Esophagus squamous epithelium (tissue), 5 donors: ENCODE results near the gene SPSB1. TPM values are rescaled to one million over a fixed set of nuclear protein-coding genes. Genes with fewer than 3 reads are reported as not detected.

ENCODE experiments used
- DNase-seq: peaks from one replicate; lab custom pipeline; 2025; lab: John Stamatoyannopoulos, UW
- H3K27ac ChIP-seq, 4 donors: fragments of 200-600 bp; sonication (generic); one replicate each; pipeline ENCODE4 v1.5.1; 2016 to 2019; ENCODE audit warnings: mild to moderate bottlenecking in 1 of 4
- H3K27me3 ChIP-seq, 4 donors: fragments of 200-600 bp; sonication (generic); 1 replicate in 3 of 4; 2 replicates in 1 of 4; pipeline versions ENCODE4 v1.5.1 to v1.6.0; 2017 to 2021; ENCODE audit warnings: antibody characterized with exemption in 1 of 4
- H3K36me3 ChIP-seq, 3 donors: fragments of 200-600 bp; sonication (generic); one replicate each; pipeline ENCODE4 v1.5.1; 2016 to 2019
- H3K4me1 ChIP-seq, 3 donors: fragments of 200-600 bp; sonication (generic); one replicate each; pipeline ENCODE4 v1.5.1; 2017 to 2019
- H3K4me3 ChIP-seq, 4 donors: fragments of 200-600 bp; sonication (generic); 1 replicate in 3 of 4; 2 replicates in 1 of 4; pipeline ENCODE4 v1.5.1; 2016 to 2019; ENCODE audit warnings: mild to moderate bottlenecking in 2 of 4, moderate library complexity in 1 of 4
- H3K9me3 ChIP-seq, 3 donors: fragments of 200-600 bp; sonication (generic); one replicate each; pipeline ENCODE4 v1.5.1; 2016 to 2019
- POLR2A ChIP-seq, 4 donors: fragments of 450-650 bp; IDR thresholded peaks; one replicate each; pipeline ENCODE4 v1.6.1; 2017; ENCODE audit warnings: antibody characterized with exemption in 4 of 4, mild to moderate bottlenecking in 4 of 4, moderate library complexity in 3 of 4
- WGBS, 2 donors: methylation state at CpG; one replicate each; pipeline ENCODE4 v1.1.5; 2018; 5-methylcytosine and 5-hydroxymethylcytosine counted together
- intact Hi-C: fragments of 100-400 bp; cut with DNase I; formaldehyde crosslinking; loops from one replicate; pipeline ENCODE4 v1.15.0; 2022
- total RNA-seq, 4 donors: library from RNA; depleted of rRNA; stranded (reverse); fragments of >200 nt; gene quantifications; one replicate each; pipeline ENCODE4 v1.1.0, GENCODE V29; 2016
- TF ChIP-seq, protein P1 (sequence below), 6 experiments: fragments of 450-650 bp in 4 of 6; fragments of 200-600 bp in 2 of 6; sonication (generic) in 2 of 6; IDR thresholded peaks; one replicate each; pipeline ENCODE4 v1.5.1; 2016 to 2019; ENCODE audit warnings: antibody characterized with exemption in 6 of 6, mild to moderate bottlenecking in 4 of 6, moderate library complexity in 4 of 6
- donor health status: DM: yes; HTN: yes; CAD: no.

Gene SPSB1
- total RNA-seq, 4 donors from 2014 or later: 15.2 to 35.5 (median 25.2) TPM

DNA sequence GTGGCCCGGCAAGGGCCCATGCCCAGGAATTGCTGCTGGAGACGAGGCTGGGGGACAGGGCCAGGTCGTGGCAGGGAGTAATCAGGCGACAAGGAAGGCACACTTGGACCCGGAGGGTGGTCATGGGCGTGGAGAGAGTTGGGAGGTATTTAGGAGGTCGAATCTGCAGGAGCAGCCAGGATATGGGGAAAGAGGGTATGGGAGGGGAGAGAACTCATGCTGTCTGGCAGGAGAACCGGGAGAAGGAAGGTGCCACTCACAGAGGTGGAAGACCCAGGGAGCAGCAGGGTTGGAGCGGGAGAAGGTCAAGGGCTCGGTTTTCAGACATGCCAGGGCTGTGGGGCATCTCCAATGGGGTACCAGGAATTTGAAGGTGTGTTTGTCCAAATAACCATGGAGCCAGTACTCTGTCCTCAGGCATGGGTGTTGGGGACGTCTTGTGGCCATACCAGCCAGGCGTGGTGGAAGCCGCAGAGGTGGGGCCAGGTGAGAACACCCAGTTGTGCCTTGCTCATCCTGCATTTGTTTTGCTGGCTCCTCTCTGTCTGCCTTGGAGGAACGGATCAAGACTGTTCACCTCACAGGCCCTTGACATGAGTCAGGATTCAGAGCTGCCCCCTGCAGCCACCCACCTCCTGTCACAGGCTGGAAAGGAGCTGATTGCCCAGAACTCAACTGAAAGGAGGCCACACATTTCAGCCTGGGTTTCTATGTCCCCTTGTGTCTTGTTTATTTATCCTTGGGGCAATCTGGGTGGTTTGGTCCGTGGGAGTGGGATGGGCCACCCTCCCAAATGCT, 111.6 kb downstream of the SPSB1 start:
- no peaks in the 10 kb centered on the region for H3K36me3 ChIP-seq
- intact Hi-C loops: no loop called here
- H3K4me3 ChIP-seq: no peak overlapping the region
- no peak for TF ChIP-seq POLR2A (IDR thresholded peaks at IDR 0.05)
- TF ChIP-seq, protein P1, sequence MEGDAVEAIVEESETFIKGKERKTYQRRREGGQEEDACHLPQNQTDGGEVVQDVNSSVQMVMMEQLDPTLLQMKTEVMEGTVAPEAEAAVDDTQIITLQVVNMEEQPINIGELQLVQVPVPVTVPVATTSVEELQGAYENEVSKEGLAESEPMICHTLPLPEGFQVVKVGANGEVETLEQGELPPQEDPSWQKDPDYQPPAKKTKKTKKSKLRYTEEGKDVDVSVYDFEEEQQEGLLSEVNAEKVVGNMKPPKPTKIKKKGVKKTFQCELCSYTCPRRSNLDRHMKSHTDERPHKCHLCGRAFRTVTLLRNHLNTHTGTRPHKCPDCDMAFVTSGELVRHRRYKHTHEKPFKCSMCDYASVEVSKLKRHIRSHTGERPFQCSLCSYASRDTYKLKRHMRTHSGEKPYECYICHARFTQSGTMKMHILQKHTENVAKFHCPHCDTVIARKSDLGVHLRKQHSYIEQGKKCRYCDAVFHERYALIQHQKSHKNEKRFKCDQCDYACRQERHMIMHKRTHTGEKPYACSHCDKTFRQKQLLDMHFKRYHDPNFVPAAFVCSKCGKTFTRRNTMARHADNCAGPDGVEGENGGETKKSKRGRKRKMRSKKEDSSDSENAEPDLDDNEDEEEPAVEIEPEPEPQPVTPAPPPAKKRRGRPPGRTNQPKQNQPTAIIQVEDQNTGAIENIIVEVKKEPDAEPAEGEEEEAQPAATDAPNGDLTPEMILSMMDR (IDR thresholded peaks at IDR 0.05): no peak
- WGBS, 2 donors: 75% methylated on average over 14 of the region's 15 CpGs
- no peak for DNase-seq
- H3K4me1 ChIP-seq: peaks cover 18 to 56% (median 26%) of the 10 kb centered on the region in 3 donors
- H3K9me3 ChIP-seq: no peaks in the 10 kb centered on the region
- no peaks in the 10 kb centered on the region for H3K27me3 ChIP-seq
- H3K27ac ChIP-seq: no peak overlapping the region

DNA sequence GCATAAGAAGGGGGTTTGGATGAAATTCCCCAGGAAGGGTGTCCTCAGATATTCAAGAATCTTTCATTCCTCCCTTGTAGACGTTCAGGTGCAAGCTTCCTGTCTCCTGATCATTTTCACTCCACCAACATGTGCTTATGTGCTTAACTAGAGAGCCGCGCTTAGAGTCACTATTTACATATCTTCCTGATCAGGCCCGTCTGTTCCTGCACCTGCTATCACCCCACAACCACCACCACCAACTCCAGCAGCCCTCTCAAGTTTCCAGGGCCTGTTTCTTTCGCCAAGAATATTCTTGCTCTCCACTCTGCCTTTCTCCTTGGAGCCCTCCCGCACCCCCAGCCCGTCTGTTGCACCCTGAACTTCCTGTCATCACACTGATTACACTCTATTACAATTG, 113.4 kb downstream of the SPSB1 start:
- DNase-seq: no peak
- Histone ChIP-seq H3K4me3 (no peak overlapping the region), H3K27me3 (no peaks in the 10 kb centered on the region), H3K27ac (peak overlapping the region in 1 of 4 donors; percentile 28), H3K36me3 (no peaks in the 10 kb centered on the region), H3K4me1 (peaks cover 7 to 38% (median 9%) of the 10 kb centered on the region in 3 donors), H3K9me3 (no peaks in the 10 kb centered on the region)
- WGBS, 2 donors: 50 to 54% methylated on average over 7 of the region's 7 CpGs
- TF ChIP-seq, protein P1 (IDR thresholded peaks at IDR 0.05): no peak
- no peak for TF ChIP-seq POLR2A (IDR thresholded peaks at IDR 0.05)
- intact Hi-C loops: no loop called here

DNA sequence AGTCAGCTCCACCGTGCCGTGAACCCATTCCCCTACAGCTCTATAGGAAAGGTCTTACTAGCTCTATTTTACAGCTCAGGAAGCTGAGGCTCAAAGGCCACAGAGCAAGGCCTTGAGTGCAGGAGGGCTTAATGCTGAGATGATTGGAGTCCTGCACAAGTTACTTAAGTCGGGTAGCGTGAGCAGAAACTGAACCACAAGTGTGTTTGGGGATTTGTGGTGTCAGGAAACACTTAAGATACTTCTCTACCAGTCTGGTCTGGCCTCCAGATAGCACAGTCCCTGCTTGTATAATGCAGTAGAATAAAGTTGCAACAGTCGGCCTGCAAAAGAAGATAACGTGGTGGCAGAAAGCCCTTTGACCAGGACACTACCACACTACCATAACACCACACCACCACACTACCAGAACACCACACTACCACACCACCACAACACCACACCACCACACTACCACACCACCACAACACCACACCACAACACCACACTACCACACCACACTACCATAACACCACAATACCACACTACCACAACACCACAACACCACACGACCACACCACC, 118.1 kb downstream of the SPSB1 start:
- 67 to 79% methylated on average over 5 to 7 of the region's 7 CpGs for WGBS, 2 donors
- Histone ChIP-seq H3K4me3 (no peak overlapping the region), H3K27me3 (no peaks in the 10 kb centered on the region), H3K9me3 (no peaks in the 10 kb centered on the region), H3K4me1 (peaks cover 22 to 46% (median 33%) of the 10 kb centered on the region in 3 donors), H3K27ac (peak overlapping the region in 1 of 4 donors; percentile 21), H3K36me3 (no peaks in the 10 kb centered on the region)
- TF ChIP-seq POLR2A (IDR thresholded peaks at IDR 0.05): no peak
- TF ChIP-seq, protein P1 (IDR thresholded peaks at IDR 0.05): no peak
- no peak for DNase-seq
- intact Hi-C loops: no loop called here

DNA sequence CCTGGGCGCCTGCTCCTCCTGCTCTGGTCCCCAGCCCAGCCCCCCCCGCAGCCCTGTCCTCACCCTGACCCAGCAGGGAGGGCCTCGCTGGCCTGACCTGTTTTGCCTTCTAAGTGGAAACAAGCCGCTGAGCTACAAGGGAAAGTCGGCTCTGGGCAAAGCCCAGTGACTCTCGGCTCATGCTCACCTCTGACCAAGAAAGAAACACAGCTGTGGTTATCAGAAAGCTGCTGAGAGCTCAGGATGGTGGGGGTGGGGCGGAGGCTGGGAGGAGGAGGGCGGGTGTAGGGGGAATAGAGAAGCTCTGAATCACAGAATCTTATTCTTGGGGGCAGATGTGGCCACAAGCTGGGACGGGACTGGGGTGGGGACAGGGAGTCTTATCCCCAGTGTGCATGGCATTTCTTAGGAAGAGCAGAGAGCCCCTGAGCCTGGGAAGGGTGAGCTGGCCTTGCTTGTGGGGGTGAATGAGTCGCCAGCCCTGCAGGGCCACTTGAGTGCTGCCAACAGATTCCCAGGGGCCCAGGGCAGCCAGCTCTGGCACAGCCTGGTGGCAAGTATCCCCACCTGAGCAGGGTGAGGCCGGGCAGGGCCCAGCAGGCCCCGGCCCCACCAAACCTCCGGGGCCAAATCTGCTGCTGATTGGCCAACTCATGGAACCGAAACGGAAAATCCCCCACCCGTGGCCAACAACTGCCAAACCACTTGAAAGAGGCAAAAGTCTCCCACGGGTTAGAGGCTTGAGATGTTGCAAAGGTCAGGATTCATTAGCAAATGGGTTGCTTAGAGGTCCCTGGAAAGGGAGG, 120.6 kb downstream of the SPSB1 start:
- peak overlapping the region; percentile 88 to 95 (median 92) for H3K27ac ChIP-seq
- H3K4me3 ChIP-seq: peak overlapping the region in 2 of 4 donors; percentile 8 to 37
- H3K4me1 ChIP-seq: peaks cover 25 to 37% (median 33%) of the 10 kb centered on the region in 3 donors
- no peaks in the 10 kb centered on the region for H3K9me3 ChIP-seq
- no peak for TF ChIP-seq POLR2A (IDR thresholded peaks at IDR 0.05)
- TF ChIP-seq, protein P1 (IDR thresholded peaks at IDR 0.05): no peak
- H3K27me3 ChIP-seq: no peaks in the 10 kb centered on the region
- intact Hi-C loops: no loop called here
- DNase-seq: peak; percentile 9
- no peaks in the 10 kb centered on the region for H3K36me3 ChIP-seq
- WGBS, 2 donors: 0 to 23% methylated on average over 4 to 6 of the region's 17 CpGs
